NCI-H524 treated with DMSO at 0.1 percent for 48 hours (cell line): ENCODE data around the gene ABTB2.
"Not testable (repeated sequence)": the region's sequence is repeated elsewhere in the genome, so short reads cannot be mapped to it uniquely, and the experiment has no call there.

Source experiments
- DNase-seq: peaks from one replicate; lab custom pipeline; 2025; lab: John Stamatoyannopoulos, UW

Gene ABTB2

GRCh38 chr11:34262531-34263081 lies 95.2 kb downstream of the ABTB2 start:
- no peak for DNase-seq

GRCh38 chr11:34261820-34262219 lies 96.0 kb downstream of the ABTB2 start:
- DNase-seq: no peak

- no peak for DNase-seq
Observed at GRCh38 chr11:34261095-34261494, 96.7 kb downstream of the ABTB2 start.

GRCh38 chr11:34260072-34260575 lies 97.7 kb downstream of the ABTB2 start:
- no peak for DNase-seq

GRCh38 chr11:34259087-34259486 lies 98.7 kb downstream of the ABTB2 start:
- DNase-seq: no peak

GRCh38 chr11:34256626-34257025 lies 101.2 kb downstream of the ABTB2 start:
- DNase-seq: no peak

GRCh38 chr11:34256150-34256549 lies 101.7 kb downstream of the ABTB2 start:
- DNase-seq: no peak

GRCh38 chr11:34255101-34255500 lies 102.7 kb downstream of the ABTB2 start:
- DNase-seq: no peak

GRCh38 chr11:34254011-34254410 lies 103.8 kb downstream of the ABTB2 start:
- DNase-seq: no peak

GRCh38 chr11:34252651-34253050 lies 105.2 kb downstream of the ABTB2 start:
- no peak for DNase-seq

GRCh38 chr11:34252015-34252414 lies 105.8 kb downstream of the ABTB2 start:
- no peak for DNase-seq

- DNase-seq: no peak
Observed at GRCh38 chr11:34251589-34251980, 106.2 kb downstream of the ABTB2 start.

- DNase-seq: no peak
Observed at GRCh38 chr11:34250732-34251588, 106.8 kb downstream of the ABTB2 start.

GRCh38 chr11:34250211-34250610 lies 107.6 kb downstream of the ABTB2 start:
- no peak for DNase-seq

- no peak for DNase-seq
Observed at GRCh38 chr11:34249439-34249838, 108.4 kb downstream of the ABTB2 start.

GRCh38 chr11:34246511-34246910 lies 111.3 kb downstream of the ABTB2 start:
- not testable (repeated sequence) for DNase-seq

GRCh38 chr11:34245041-34245440 lies 112.8 kb downstream of the ABTB2 start:
- DNase-seq: no peak

- DNase-seq: no peak
Observed at GRCh38 chr11:34243600-34244464, 114.0 kb downstream of the ABTB2 start.

GRCh38 chr11:34242037-34242625 lies 115.7 kb downstream of the ABTB2 start:
- no peak for DNase-seq

- no peak for DNase-seq
Observed at GRCh38 chr11:34240150-34240494, 117.7 kb downstream of the ABTB2 start.

GRCh38 chr11:34239465-34240149 lies 118.2 kb downstream of the ABTB2 start:
- no peak for DNase-seq

- DNase-seq: no peak
Observed at GRCh38 chr11:34238966-34239365, 118.8 kb downstream of the ABTB2 start.
